NCI-H1092 (cell line): ENCODE data around the gene CAPZA2.

Experiments
- DNase-seq: peaks from one replicate; lab custom pipeline; 2025; lab: John Stamatoyannopoulos, UW

CAPZA2 gene

DNA sequence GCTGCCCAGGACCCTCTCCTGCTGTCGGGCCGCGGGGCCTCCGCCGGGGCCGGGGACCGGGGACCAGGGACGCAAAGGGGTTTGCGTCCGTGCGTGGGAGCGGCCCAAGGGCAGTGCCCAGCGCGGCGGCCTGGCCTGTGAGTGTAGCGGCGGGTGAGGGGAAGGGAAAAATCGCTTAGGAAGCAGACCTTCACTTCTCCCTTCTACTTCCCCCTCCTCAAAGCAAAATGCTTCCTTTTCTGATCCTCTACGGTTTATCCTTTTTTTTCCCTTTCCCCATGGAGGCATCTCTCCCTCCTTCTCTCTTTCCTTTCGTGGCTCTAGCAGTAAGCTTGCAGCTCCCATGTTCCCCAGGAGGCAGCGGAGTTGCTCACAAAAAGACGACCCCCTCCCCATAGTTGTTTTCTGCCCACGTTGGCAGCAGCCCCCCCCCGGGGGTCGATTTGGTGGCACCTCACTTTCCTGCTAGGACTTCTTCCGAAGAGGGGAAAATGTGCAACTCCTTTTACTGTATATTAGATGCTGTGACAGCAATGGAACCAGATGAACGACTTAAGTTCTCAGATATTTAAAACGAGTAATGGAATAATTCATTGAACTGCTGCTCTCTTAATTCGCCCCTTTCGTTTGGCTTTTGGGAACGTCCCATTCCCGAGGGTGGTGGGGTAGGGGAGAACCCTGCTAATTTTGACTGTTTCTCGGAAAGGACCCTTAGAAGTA lies 724 bp downstream of the CAPZA2 start:
- DNase-seq: peak; percentile 12

DNA sequence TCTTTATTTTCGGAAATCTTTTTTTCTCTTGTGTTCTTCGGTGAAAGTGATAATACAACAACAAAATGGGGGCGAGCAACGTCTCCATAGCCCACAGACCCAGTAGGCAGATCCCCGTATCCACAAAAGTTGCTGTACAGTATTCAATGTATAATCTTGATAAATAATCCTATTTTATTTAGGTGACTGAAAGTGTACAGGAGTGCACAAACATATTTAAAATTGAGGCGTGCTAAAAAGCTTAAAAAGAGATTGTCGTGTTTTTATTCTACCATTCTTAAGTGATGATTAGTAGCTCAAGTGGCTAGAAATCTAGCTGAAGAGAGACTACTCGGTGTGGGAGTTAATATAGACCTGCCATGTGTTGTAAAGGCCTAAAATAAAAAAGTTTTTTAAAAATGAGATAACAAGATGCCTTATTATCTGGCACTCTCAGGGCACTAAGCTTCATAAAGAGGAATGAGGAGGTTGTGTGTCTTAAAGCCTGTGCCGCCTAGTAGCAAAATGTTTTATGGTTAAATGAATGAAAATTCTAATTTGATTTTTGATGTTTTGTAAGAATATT lies 1.6 kb downstream of the CAPZA2 start:
- no peak for DNase-seq

DNA sequence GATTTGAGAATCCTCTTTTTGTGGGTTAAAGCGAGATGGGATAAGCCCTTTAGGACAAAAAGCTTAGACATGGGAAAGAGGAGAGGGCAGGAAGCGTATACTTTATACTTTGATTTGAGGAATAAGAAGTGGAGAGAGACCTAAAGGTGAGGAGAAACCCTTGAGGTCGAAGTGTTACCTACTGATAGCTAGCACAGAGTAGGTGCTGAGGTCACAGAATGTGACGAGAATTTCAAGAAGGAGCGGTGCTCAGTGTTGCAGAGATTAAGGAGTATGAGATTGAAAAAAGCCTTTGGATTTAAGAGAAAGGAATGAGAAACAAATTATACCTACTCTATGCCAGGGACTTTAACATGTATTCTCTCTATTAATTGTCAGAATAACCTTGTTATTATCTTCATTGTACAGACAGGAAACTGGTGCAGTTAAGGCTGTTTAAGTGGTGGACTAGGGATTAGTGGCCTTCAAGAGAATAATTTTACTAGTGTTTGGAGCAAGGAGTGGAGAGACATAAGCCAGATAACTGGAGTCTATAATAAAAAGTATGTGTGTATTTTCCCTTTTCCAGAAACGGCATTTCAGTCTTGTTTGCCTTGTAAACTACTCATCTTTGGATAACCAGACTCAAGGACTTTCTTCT lies 8.8 kb downstream of the CAPZA2 start:
- DNase-seq: no peak

- DNase-seq: no peak
Observed at GRCh38 chr7:116872026-116872425, 9.6 kb downstream of the CAPZA2 start.

DNA sequence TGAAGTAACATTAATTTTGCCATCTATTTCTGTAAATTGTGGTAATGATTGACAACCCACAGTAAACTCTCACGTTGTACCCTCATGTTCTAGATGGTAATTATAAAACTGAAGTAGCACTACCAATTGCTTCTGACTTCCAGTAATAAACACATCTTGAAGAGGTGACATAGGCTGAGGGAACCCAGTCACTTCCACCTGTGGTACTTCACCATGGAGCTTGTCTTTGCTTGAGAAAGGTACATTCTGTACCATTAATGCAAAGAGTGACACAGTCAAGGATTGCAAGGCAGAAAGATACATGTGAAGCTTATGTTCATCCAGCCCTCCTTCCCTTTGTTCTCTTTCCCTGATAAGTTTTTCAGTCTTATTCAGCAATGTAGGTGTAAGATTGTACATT lies 11.2 kb downstream of the CAPZA2 start:
- DNase-seq: no peak

DNA sequence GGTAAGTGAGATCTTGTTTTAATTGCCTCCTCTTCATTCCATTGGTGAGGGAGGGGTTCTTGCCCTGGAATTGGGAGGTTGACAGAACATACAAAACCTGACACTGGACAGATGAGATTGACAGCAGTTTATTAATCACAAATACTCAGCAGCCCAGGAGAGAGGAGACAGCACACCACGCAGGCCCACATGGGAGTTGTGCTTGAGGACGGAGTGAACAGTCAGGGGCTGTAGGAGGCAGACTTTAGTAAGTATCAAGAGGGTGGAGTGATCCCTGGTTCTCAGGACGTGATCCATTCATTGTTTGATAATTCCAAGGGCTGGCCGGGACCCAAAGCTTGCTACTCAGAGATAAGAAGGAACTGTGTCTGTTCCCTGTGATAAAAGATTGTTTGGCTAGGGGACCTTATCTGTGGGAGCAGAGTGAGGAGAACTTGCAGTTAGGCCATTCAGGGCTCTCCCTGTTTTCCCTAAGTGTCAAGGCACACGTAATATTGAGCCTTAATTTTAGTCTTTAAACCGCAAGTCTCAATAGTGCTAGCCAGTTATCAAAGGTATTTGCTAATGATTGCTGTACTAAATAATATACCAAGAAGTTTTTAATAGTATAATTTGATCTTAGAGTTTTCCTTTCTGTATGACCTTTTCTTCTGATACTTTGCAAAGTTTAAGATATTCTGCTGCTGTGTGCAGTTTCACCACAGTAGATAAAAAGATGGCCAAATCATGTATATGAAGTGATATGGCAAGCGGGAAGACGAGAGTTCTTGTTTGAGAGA lies 14.5 kb downstream of the CAPZA2 start:
- DNase-seq: no peak

DNA sequence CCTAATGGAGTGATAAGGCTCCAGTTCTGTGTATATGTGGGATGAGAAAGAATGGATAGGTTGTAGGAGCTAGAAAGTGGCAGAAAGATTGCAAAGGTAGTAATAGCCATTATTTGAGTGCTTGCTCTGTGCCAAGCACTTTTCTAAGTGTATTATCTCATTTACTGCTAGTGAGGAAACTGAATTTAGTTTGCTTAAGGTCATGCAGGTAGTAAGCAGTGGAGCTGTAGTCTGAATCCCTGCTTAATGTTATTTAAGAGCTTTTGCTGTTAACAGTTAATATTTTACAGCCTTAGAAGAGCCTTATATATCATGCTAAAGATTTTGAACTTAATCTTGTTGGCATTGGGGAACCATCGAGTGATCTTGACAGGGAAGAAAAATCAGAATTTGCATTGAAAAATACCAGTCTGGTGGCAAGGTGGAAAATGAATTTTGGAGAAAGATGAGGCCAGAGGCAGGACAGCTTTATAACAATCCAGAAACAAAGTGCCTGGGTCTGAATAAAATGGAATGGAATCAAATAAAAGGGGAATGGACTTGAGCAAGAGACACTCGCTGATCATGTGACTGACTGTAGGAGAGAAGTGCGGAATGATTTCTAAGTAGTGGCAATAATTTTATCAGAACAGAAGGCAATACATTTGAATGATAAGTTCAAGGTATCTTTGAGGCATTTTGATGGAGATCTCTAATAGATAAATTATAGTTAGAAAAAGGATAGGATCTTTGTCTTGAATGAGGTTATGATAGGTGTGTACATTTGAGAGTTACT lies 15.2 kb downstream of the CAPZA2 start:
- no peak for DNase-seq

GRCh38 chr7:116884691-116885090 lies 22.3 kb downstream of the CAPZA2 start:
- DNase-seq: no peak

DNA sequence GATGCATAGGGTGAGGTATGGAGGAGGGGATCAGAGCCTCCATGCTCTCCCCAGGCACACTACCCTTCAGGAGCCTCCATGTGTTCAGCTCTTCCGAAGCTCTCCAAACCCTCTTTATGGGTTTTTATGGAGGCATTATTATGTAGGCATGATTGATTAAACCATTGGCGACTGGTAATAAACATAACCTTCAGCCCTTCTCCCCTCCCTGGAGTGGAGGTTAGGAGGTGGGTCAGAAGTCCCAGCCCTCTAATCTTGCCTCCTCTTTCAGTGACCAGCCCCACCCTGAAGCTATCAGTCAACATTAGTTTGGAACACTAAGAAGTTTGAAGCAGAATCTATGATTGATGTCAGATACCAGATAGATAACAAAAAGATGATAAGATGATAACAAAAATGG lies 23.3 kb downstream of the CAPZA2 start:
- DNase-seq: no peak

- DNase-seq: no peak
Observed at GRCh38 chr7:116886543-116887156, 24.3 kb downstream of the CAPZA2 start.

DNA sequence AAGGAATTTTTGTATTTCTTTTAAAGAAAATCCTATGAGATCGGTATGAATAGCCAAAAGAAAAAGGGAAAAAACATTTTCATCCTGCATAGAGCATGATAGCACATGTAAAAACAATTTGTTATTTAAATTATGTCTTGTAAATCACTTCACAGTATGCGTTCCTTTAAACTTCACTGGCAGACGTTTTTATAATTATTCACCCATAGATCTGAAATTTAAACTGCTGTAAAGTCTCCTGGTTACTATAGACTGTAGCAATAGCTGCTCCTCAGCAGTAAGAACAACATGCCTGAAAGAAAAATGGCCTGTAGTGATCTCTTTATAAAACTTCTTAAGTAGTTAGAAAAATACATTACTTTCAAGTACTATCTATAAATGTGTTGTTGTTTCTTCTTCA lies 26.5 kb downstream of the CAPZA2 start:
- no peak for DNase-seq

DNA sequence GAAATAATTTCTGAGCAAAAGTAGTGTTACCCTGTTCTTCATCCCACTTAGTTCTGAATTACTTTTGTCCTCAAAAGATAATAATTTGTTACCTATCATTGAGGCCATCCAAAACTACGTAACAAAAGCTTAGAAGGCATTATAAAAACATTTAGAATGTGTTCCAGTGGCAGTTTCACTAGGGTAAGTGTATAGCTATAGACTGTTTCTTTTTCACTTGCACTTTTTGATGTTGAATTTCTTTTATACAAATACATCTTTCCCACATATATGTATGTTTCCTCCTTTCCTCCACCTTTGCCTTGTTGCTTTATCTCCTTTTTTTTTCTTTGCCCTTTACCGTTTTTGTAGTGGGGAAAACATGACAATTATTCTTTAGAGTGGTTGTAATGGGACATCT lies 33.5 kb downstream of the CAPZA2 start:
- DNase-seq: no peak

DNA sequence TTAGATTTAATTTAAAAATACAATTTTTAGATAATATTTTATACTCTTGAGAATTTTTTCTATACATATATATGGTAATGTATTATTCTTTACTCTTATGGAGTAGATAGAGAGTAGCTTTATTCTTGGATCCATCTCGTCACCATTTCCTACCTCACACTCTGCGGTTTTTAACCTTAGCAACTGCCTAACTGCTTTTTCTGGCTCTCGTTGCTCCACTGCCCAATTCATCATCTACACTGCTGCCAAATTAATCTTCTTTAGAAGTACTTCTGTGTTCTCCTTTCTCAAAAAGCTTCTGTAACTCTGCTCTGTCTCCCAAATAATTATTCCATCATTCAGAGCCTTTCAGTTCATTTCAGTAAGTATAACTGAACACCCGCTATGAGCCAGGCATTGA lies 35.3 kb downstream of the CAPZA2 start:
- DNase-seq: no peak

- DNase-seq: no peak
Observed at GRCh38 chr7:116899308-116899707, 36.9 kb downstream of the CAPZA2 start.

GRCh38 chr7:116901143-116901542 lies 38.8 kb downstream of the CAPZA2 start:
- DNase-seq: no peak

DNA sequence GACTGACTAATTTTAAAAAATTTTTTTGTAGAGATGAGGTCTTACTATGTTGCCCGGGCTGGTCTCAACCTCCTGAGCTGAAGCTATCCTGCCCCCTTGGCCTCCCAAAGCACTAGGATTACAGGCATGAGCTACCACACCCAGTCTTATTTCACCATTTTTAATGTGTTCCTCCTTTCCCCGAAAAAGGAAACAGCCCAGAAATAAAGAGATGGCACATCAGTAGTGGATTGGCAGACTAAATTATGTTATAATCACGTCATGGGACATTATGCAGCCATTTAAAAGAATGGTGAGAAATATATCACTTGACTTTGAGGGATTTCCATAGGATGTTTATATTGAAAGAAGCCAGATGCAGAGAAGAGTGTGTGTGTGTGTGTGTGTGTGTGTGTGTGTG lies 40.5 kb downstream of the CAPZA2 start:
- DNase-seq: no peak

DNA sequence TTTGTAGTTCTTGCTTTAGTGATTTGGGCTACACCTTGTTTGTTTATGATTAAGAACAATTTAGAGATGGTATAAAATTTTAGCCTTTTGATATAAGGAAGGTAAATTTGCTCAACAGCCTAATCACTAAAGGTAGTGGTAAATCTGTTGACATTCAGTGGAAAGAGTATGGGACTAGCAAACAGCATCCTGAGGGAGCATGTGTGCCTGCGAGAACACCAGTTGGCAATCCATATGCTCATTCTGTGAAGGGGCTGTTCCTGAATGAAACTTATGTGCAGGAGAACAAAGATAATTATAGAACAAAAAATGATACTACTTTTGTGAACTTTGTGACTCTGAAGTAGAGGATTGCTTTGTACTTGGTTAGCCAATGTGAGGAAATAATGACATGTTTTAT lies 44.0 kb downstream of the CAPZA2 start:
- DNase-seq: no peak

DNA sequence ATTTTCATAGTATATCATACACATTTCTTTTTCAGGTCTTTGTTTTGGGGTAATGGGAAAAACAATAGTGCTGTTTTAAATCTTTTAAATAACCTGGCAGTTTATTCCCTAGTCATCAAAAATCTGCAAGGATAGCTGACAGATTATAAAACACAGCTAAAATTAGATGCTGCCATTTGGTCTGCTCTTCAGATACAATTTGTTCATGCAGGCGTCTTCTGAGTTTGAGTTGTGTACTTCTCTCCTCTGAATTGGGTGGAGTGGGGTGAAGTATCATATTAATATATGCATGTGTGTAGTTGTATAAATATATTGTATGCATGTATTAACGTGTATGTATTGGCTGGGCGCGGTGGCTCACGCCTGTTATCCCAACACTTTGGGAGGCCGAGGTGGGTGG lies 48.0 kb downstream of the CAPZA2 start:
- DNase-seq: no peak

- DNase-seq: no peak
Observed at GRCh38 chr7:116911801-116912200, 49.4 kb downstream of the CAPZA2 start.

DNA sequence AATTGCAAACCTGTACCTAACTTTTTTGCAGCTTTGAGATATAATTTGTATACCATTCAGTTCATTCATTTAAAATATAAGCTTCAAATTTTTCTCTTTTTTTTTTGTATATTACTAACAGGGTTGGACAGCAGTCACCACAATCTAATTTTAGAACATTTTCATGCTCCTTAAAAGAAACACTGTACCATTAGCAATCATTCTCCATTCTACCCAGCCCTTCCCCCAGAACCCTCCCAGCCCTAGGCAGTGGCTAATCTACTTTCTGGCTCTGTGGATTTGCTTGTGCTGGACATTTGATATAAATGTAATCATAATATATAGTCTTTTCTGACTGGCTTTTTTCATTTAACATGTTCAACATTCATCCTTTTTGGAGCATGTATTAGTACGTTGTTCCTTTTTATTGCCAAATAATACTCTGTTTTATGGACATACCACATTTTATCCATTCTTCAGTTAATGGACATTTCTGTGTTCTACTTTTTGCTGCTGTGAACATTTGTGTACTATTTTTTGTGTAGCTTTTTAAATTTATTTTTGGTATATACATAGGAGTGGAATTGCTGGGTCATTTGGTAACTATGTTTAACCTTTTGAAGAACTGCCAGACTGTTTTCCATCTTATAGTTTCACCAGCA lies 50.0 kb downstream of the CAPZA2 start:
- DNase-seq: no peak

DNA sequence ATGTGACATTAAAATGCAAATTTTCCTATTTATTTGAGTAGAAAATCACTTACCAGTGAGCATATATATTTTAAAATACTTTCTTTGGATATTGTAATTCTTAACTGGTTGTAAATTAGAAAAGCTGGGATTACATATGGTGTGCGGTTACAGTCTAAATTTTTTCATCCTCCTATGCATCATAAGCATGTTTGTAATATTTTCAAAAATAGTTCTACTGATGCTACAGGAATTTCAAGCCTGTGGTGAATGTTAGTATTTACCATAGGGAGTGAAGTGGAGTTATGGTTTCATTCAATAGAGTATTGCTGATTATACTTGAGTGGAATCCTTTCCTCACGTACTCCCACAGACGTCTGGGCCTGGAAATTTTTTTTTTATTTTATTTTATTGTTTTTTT lies 56.3 kb downstream of the CAPZA2 start:
- no peak for DNase-seq
